GM19023 (cell line): ENCODE results near the gene ATF7.

ENCODE experiments used
- ATAC-seq: cut with Tn5 transposase; IDR thresholded peaks from one replicate; pipeline ENCODE4 v1.9.1; 2021; ENCODE audit warnings: mild to moderate bottlenecking, moderate library complexity; ENCODE audit not compliant: unreplicated experiment

Gene ATF7

GRCh38 chr12:53502983-53503728 is 123.0 kb downstream of the ATF7 start:
- ATAC-seq, result no peak

GRCh38 chr12:53502331-53502730 is 123.9 kb downstream of the ATF7 start:
- no peak for ATAC-seq

GRCh38 chr12:53501615-53502181 is 124.5 kb downstream of the ATF7 start:
- no peak for ATAC-seq

- peak; percentile 78 for ATAC-seq
Observed at GRCh38 chr12:53500776-53501614, 125.2 kb downstream of the ATF7 start, which contains the start of gene TARBP2. TARBP2 (plus strand) TSS chr12:53501283; CDS start chr12:53501409, 126 bp downstream.

- ATAC-seq, result no peak
Observed at GRCh38 chr12:53500142-53500775, 125.9 kb downstream of the ATF7 start.

- ATAC-seq, result no peak
Observed at GRCh38 chr12:53499266-53500141, 126.7 kb downstream of the ATF7 start, which contains the start of gene MAP3K12. MAP3K12 (minus strand) TSS chr12:53499458; CDS start chr12:53487391, 12,067 bp downstream.

- no peak for ATAC-seq
Observed at GRCh38 chr12:53498235-53498630, 127.9 kb downstream of the ATF7 start.

GRCh38 chr12:53497461-53497860 is 128.7 kb downstream of the ATF7 start:
- no peak for ATAC-seq

GRCh38 chr12:53496752-53497032 is 129.5 kb downstream of the ATF7 start:
- ATAC-seq, result no peak

GRCh38 chr12:53495903-53496751 is 130.1 kb downstream of the ATF7 start:
- ATAC-seq, result no peak

- ATAC-seq, result no peak
Observed at GRCh38 chr12:53493610-53494391, 132.4 kb downstream of the ATF7 start.

- ATAC-seq, result peak; percentile 97
Observed at GRCh38 chr12:53492830-53493609, 133.2 kb downstream of the ATF7 start.

GRCh38 chr12:53492188-53492587 is 134.0 kb downstream of the ATF7 start:
- no peak for ATAC-seq

GRCh38 chr12:53489242-53489864 is 136.8 kb downstream of the ATF7 start:
- no peak for ATAC-seq

- ATAC-seq, result no peak
Observed at GRCh38 chr12:53486736-53487487, 139.3 kb downstream of the ATF7 start.

- no peak for ATAC-seq
Observed at GRCh38 chr12:53485955-53486735, 140.0 kb downstream of the ATF7 start.
